AG04449 (cell line): ENCODE results near the gene THOC5.
"Not testable (repeated sequence)": the region's sequence is repeated elsewhere in the genome, so short reads cannot be mapped to it uniquely, and the experiment has no call there.

Experiments used
- CTCF ChIA-PET: fragments of 350-600 bp; formaldehyde crosslinking; extraction: SDS; loops from one replicate; lab custom pipeline; 2021; ENCODE audit warnings: antibody characterized with exemption; lab: Yijun Ruan, JAX
- POLR2A ChIA-PET: fragments of 400-600, 350-600 bp; formaldehyde crosslinking; extraction: SDS; loops from one replicate; lab custom pipeline; 2020; ENCODE audit warnings: antibody characterized with exemption, inconsistent platforms; lab: Yijun Ruan, JAX
- DNase-seq: peaks from one replicate; pipeline ENCODE4 v3.0.0-alpha.2; 2010; ENCODE audit warnings: low read depth, low spot score
- H3K4me3 ChIP-seq: 2 replicates; pipeline ENCODE4 v1.5.1; 2011; ENCODE audit warnings: low read depth, mild to moderate bottlenecking, control low read depth, low read length
- TF ChIP-seq, protein P1 (sequence below): IDR thresholded peaks from one replicate; pipeline ENCODE4 v1.5.1; 2011; ENCODE audit warnings: mild to moderate bottlenecking, moderate library complexity, low read length, control low read depth, inconsistent platforms; ENCODE audit not compliant: insufficient read depth; ENCODE audit errors: missing control alignments

Gene THOC5

DNA sequence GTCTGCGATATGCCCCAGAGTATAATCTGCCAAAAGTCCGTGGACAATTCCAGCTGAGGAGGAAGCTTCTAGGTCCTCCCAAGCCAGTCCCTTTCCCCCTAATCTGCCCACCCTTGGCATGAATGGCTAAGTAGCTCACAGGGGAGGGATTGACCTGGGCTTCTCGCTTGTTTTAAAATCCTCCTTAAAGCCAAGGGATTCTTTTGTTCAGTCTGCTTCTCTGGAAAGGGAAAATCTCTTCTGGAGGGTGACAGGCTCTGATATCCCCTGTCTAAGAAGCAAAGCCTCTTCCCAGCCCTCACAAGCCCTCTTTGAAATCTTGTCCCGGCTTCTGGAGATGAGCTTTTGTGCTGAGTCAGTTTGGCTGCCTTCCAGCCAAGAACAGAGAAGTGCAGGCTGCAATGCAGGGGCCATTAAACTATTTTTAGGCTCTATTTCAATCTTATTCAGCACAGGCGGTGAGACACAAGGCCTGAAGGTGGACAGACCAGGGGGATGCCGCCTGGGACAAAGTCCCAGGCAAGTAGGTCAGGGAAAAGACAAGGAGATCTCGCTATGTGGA lies 49.7 kb downstream of the THOC5 start:
- DNase-seq = peak; percentile 31
- TF ChIP-seq, protein P1, sequence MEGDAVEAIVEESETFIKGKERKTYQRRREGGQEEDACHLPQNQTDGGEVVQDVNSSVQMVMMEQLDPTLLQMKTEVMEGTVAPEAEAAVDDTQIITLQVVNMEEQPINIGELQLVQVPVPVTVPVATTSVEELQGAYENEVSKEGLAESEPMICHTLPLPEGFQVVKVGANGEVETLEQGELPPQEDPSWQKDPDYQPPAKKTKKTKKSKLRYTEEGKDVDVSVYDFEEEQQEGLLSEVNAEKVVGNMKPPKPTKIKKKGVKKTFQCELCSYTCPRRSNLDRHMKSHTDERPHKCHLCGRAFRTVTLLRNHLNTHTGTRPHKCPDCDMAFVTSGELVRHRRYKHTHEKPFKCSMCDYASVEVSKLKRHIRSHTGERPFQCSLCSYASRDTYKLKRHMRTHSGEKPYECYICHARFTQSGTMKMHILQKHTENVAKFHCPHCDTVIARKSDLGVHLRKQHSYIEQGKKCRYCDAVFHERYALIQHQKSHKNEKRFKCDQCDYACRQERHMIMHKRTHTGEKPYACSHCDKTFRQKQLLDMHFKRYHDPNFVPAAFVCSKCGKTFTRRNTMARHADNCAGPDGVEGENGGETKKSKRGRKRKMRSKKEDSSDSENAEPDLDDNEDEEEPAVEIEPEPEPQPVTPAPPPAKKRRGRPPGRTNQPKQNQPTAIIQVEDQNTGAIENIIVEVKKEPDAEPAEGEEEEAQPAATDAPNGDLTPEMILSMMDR = no peak
- ChIA-PET POLR2A (no interaction called here), CTCF (interaction anchor here (1.0 to 1.4 kb wide), 3 partner anchors 26 to 109 kb away, joined by 3 to 4 read pairs (median 3); no protein-coding TSS in a partner anchor)
- H3K4me3 ChIP-seq = no peak overlapping the region

DNA sequence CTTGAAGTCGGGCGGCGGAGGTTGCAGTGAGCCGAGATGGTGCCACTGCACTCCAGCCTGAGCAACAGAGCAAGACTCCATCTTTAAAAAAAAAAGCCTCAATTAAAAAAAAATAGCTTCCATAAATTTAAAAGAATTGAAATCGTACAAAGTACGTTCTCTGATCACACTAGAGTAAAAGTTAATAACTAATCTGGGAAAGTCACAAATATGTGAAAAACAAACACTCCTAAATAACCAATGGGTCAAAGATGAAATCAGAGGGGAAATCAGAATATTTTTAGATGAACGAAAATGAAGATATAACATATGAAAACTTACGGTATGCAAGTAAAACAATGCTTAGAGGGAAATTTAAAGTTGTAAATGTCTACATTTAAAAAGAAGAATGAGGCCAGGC lies 53.7 kb downstream of the THOC5 start:
- POLR2A ChIA-PET = no interaction called here
- CTCF ChIA-PET = no interaction called here
- no peak for DNase-seq
- TF ChIP-seq, protein P1 = no peak
- no peak overlapping the region for H3K4me3 ChIP-seq

DNA sequence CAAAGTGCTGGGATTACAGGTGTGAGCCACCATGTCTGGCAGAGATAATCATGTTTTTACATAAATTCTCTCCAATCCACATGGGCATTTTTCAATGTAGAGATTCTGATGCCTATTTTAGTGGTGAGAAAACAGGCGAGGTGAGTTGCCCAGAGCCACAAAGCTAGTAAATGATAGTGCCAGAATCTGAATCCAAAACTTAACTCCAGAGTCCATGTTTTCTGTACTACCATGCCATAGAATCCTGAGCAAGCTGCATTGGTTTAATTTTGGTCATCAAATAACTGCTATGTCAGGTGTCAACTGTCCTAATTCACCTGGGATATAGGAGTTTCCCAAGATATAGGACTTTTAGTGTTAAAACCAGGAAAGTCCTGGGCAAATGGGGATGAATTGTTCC lies 59.9 kb downstream of the THOC5 start:
- ChIA-PET CTCF (no interaction called here), POLR2A (interaction anchor here (1.1 kb wide), 1 partner anchor 12 kb away, joined by 3 read pairs; no protein-coding TSS in a partner anchor)

DNA sequence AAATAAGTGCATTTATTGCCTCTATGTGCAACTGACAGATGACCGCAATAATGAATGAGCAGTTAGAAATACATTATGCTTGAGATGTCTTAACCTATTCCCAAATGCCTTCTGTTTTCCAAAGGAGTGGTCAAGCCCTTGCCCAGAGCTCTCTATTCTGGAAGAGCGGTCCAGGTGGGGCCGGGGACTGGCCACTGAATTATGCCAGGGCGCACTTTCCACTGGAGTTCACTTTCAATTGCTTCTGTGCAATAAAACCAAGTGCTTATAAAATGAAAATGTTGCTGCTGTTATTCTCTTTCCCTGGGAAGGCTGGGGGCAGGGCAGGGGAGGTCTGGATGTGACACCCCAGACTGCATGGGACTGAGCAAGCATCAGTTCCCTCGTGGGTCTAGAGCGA lies 62.5 kb downstream of the THOC5 start:
- ChIA-PET CTCF (no interaction called here), POLR2A (no interaction called here)
- no peak overlapping the region for H3K4me3 ChIP-seq
- DNase-seq = no peak
- TF ChIP-seq, protein P1 = no peak

More for the DNA sequence above, 59.9 kb downstream of the THOC5 start:
- H3K4me3 ChIP-seq = no peak overlapping the region
- DNase-seq = no peak
- TF ChIP-seq, protein P1 = no peak

DNA sequence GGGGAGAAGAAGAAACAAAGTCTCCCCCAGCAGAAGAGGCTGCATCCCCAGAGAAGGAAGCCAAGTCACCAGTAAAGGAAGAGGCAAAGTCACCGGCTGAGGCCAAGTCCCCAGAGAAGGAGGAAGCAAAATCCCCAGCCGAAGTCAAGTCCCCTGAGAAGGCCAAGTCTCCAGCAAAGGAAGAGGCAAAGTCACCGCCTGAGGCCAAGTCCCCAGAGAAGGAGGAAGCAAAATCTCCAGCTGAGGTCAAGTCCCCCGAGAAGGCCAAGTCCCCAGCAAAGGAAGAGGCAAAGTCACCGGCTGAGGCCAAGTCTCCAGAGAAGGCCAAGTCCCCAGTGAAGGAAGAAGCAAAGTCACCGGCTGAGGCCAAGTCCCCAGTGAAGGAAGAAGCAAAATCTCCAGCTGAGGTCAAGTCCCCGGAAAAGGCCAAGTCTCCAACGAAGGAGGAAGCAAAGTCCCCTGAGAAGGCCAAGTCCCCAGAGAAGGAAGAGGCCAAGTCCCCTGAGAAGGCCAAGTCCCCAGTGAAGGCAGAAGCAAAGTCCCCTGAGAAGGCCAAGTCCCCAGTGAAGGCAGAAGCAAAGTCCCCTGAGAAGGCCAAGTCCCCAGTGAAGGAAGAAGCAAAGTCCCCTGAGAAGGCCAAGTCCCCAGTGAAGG lies 64.3 kb downstream of the THOC5 start:
- POLR2A ChIA-PET, DNase-seq, H3K4me3 ChIP-seq, CTCF ChIA-PET: not testable (repeated sequence)

DNA sequence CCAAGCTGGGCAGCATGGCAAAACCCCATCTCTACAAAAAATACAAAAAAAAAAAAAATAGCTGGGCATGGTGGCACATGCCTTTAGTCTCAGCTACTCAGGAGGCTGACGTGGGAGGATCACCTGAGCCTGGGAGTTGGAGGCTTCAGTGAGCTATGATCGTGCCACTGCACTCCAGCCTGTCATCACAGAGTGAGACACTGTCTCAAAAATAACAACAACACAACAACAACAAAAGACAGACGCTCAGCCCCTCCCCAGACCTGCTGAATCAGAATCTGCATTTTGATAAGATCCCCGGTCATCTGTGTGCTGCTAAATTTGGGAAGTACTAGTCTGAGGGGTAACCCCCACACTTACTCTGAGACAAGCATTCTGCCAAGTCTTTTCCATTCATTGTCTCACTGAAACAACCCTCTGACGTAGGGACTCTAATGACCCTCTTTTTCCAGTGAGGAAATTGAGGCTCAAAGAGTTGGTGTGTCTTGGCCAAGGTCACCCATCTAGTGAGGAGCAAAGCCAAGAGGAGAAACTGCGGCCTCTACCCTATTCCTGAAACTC lies 66.1 kb downstream of the THOC5 start:
- H3K4me3 ChIP-seq = no peak overlapping the region
- POLR2A ChIA-PET = no interaction called here
- CTCF ChIA-PET = interaction anchor here (0.9 kb wide), 1 partner anchor 17 kb away, joined by 3 read pairs; no protein-coding TSS in a partner anchor
- TF ChIP-seq, protein P1 = no peak
- no peak for DNase-seq
